Mammary epithelial cell (primary cell): Measurements from ENCODE around the gene USP9Y.

ENCODE experiments used
- EZH2 ChIP-seq: IDR thresholded peaks from 2 replicates; pipeline ENCODE4 v1.6.1; 2012; ENCODE audit warnings: low read length, inconsistent platforms, borderline replicate concordance
- TF ChIP-seq, protein P1 (sequence below), 2 donors: IDR thresholded peaks in 1 of 2; conservative IDR thresholded peaks in 1 of 2; 2 replicates each; pipeline ENCODE4 v1.5.1; 2011 to 2012; ENCODE audit warnings: inconsistent platforms in 2 of 2, low read length in 2 of 2, mild to moderate bottlenecking in 2 of 2, control low read depth in 1 of 2, low read depth in 1 of 2; ENCODE audit not compliant: insufficient read depth in 1 of 2; ENCODE audit errors: extremely low read depth in 1 of 2

DNA sequence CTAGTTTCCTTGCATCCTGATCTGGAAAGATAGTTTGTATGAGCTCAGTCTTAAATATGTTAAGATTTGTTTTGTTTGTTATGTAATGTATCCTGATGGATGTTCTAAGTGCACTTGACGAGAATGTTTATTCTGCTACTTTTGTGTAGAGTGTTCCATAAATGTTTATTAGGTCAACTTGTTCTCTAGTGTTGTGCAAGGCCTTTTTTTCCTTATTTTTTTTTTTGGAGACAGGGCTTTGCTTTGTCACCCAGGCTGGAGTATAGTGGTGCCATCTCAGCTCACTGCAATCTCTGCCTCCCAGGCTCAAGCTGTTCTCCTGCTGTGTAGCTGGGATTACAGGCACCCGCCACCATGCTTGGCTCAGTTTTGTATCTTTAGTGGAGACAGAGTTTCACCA lies 28.7 kb downstream of the USP9Y start:
- no peak for TF ChIP-seq EZH2
- TF ChIP-seq, protein P1, sequence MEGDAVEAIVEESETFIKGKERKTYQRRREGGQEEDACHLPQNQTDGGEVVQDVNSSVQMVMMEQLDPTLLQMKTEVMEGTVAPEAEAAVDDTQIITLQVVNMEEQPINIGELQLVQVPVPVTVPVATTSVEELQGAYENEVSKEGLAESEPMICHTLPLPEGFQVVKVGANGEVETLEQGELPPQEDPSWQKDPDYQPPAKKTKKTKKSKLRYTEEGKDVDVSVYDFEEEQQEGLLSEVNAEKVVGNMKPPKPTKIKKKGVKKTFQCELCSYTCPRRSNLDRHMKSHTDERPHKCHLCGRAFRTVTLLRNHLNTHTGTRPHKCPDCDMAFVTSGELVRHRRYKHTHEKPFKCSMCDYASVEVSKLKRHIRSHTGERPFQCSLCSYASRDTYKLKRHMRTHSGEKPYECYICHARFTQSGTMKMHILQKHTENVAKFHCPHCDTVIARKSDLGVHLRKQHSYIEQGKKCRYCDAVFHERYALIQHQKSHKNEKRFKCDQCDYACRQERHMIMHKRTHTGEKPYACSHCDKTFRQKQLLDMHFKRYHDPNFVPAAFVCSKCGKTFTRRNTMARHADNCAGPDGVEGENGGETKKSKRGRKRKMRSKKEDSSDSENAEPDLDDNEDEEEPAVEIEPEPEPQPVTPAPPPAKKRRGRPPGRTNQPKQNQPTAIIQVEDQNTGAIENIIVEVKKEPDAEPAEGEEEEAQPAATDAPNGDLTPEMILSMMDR (conservative IDR thresholded peaks at IDR 0.05 in 1 of 2, IDR thresholded peaks at IDR 0.05 in 1 of 2; ENCODE audit: extremely low read depth in 1 of 2, insufficient read depth in 1 of 2, low read depth in 1 of 2, low read length in 2 of 2) = no peak
